LNCAP (cell line): ENCODE measurements around the gene MRPS18A.

ENCODE experiments used
- CTCF ChIP-seq: fragments of 450-650 bp; IDR thresholded peaks from 2 replicates; pipeline ENCODE4 v1.5.1; 2017; ENCODE audit warnings: mild to moderate bottlenecking

The MRPS18A gene

GRCh38 chr6:43707767-43708166 is 20.2 kb upstream of the MRPS18A start:
- no peak for TF ChIP-seq CTCF

- no peak for TF ChIP-seq CTCF
Measured at GRCh38 chr6:43707269-43707668, 19.7 kb upstream of the MRPS18A start.

DNA sequence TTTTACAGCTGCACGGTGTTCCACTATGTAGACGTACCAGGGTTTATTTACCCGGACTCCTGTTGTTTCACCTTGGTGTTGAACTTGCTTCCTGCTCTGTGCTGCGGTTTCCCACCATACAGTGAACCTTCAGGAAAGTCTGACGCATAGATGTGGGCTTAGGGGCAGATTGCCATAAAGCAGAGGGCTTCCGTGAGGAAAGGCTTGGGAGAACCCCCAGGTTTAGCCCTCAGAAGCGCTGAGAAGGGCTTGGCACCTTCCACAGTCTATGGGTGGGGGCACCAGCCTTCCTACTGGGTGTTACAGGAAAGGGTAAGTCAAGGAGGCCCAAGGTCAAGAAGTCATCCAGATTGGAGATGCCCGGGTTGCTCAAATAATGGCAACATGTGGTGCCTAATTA is 19.2 kb upstream of the MRPS18A start:
- TF ChIP-seq CTCF: no peak

DNA sequence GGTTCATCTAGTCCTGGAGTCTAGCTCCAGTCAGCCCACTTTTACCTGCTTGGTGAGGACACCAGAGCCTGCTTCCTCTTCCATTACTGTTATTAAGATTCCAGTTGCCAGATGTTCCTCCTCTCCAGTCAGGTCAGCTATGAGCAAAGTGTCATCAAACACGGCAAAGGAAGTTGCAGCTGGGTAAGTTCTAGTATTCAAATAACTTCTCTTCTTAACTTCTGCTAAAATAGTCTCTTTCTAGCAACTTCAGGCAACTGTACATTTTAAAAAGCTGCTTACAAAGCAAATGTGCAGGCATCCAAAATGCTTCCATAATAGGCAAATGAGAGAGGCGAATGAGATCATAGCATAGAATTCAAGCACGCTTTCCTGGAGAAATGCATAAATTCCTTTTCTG is 18.4 kb upstream of the MRPS18A start:
- no peak for TF ChIP-seq CTCF

GRCh38 chr6:43703512-43704429 is 16.2 kb upstream of the MRPS18A start:
- TF ChIP-seq CTCF: no peak

DNA sequence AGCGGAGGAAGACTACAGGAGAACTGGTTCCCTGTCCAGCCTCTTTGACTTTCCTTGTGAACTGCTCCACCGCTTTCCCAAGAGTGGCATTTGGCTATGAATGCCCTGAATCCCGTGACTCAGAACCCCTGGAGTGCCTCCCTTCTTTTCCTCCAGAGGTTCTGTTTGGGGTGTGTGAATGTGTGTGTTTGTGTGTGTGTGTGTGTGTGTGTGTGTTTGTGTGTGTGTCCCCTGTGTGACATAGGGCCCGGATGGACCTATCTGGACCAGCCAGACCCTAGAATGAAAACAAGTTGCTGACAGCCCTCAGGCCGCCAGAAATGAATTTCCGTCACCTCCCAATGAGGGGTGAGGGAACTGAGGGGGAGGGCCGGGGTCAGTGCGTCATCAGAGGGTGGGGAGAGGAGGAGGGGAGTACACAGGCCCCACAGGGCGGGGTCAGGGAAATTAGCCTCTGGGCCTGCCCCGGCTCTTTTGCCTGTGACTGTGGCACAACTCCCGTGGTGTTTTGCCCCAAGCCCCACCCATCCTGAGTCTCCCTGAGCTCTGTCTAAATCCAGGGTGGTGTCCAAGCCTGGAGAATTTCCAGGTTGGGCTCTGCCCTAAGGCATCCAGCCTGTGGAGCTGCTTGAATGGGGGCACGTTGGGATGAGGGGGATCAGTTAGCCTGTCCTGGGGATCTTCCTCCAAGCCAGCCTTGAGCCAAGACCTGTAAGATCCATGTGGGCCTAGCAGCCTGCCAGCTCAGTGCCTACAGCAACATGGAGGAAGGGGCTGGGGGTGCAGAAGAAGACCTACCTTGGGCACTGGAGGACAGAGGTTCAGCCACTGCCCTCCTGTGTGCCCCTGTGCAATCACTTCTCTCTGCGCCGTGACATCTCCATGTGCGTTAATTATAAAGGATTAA is 15.2 kb upstream of the MRPS18A start:
- no peak for TF ChIP-seq CTCF

DNA sequence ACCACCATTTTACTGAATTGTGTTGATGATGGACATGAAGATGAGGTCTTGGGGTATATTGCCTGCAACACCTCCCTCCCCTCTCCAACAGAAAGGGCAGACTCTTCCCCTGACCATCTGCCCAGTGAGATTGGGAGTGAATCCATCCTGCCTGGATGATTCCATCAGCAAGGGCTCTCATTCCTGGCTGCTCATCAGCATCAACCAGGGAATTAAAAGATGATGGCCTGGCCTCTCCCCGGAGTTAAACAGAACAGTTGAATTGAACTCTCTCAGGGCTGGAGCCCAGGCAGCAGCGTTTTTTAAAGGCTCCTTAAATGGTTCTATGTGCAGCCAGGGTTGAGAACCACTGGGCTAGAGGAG is 14.6 kb upstream of the MRPS18A start:
- no peak for TF ChIP-seq CTCF
